ENCODE results near the gene KRTAP1-4. TPM values are rescaled to one million over a fixed set of nuclear protein-coding genes. Genes with fewer than 3 reads are reported as not detected.

The KRTAP1-4 gene
- total RNA-seq, 2 experiments from 2014 or later: not detected

GRCh38 chr17:40984226-40984625 lies 45.8 kb downstream of the KRTAP1-4 start, which contains the start of gene KRT40:
Gene KRT40, minus strand, starts transcription at chr17:40984326. Its CDS starts 53 bp downstream, at chr17:40984273.
- H3K9me3 Mint-ChIP-seq: no peaks in the 10 kb centered on the region
- H3K4me1 Mint-ChIP-seq: no peaks in the 10 kb centered on the region
- CTCF ChIA-PET: no interaction called here
- DNase-seq: no peak
- H3K27ac Mint-ChIP-seq: no peak within 1 kb of the TSS
- POLR2A ChIA-PET: no interaction called here
- peaks cover 27% of the 10 kb centered on the region for H3K27me3 Mint-ChIP-seq
- no peak within 1 kb of the TSS for H3K4me3 Mint-ChIP-seq
- no peaks in the 10 kb centered on the region for H3K36me3 Mint-ChIP-seq (ENCODE audit: low read depth)

GRCh38 chr17:40981115-40981514 lies 48.9 kb downstream of the KRTAP1-4 start:
- DNase-seq: no peak
- Mint-ChIP-seq H3K27me3 (peaks cover 19% of the 10 kb centered on the region), H3K27ac (no peak overlapping the region), H3K4me3 (no peak overlapping the region), H3K9me3 (no peaks in the 10 kb centered on the region), H3K4me1 (no peaks in the 10 kb centered on the region), H3K36me3 (ENCODE audit: low read depth) (no peaks in the 10 kb centered on the region)
- ChIA-PET CTCF (no interaction called here), POLR2A (no interaction called here)

- CTCF ChIA-PET: no interaction called here
- H3K4me3 Mint-ChIP-seq: no peak overlapping the region
Observed at GRCh38 chr17:40980596-40980995, 49.4 kb downstream of the KRTAP1-4 start.

GRCh38 chr17:40980117-40980516 lies 49.9 kb downstream of the KRTAP1-4 start:
- no peaks in the 10 kb centered on the region for H3K36me3 Mint-ChIP-seq (ENCODE audit: low read depth)
- DNase-seq: no peak
- H3K27ac Mint-ChIP-seq: no peak overlapping the region
- CTCF ChIA-PET: no interaction called here
- POLR2A ChIA-PET: no interaction called here
- no peak overlapping the region for H3K4me3 Mint-ChIP-seq
- H3K27me3 Mint-ChIP-seq: peaks cover 21% of the 10 kb centered on the region
- H3K4me1 Mint-ChIP-seq: no peaks in the 10 kb centered on the region
- H3K9me3 Mint-ChIP-seq: no peaks in the 10 kb centered on the region

More at GRCh38 chr17:40980596-40980995, 49.4 kb downstream of the KRTAP1-4 start:
- Mint-ChIP-seq H3K27ac (no peak overlapping the region), H3K27me3 (peaks cover 17% of the 10 kb centered on the region), H3K4me1 (no peaks in the 10 kb centered on the region), H3K36me3 (ENCODE audit: low read depth) (no peaks in the 10 kb centered on the region), H3K9me3 (no peaks in the 10 kb centered on the region)
- POLR2A ChIA-PET: no interaction called here
- no peak for DNase-seq

Other genes with a start within 250 kb of the KRTAP1-4 start
- gene KRT27, start 247.6 kb downstream of the KRTAP1-4 start, total RNA-seq: not detected
- not detected for gene KRT28, start 230.2 kb downstream of the KRTAP1-4 start, total RNA-seq
- gene KRT10, start 207.6 kb downstream of the KRTAP1-4 start, total RNA-seq: 10 to 100 TPM; 20.7 to 22.0 TPM
- gene KRT12, start 163.0 kb downstream of the KRTAP1-4 start, total RNA-seq: not detected
- not detected for gene KRT20, start 145.0 kb downstream of the KRTAP1-4 start, total RNA-seq
- gene KRT23, start 92.5 kb downstream of the KRTAP1-4 start, total RNA-seq: not detected
- not detected for gene KRT39, start 63.2 kb downstream of the KRTAP1-4 start, total RNA-seq
- gene KRT40, start 45.9 kb downstream of the KRTAP1-4 start, total RNA-seq: not detected
- gene KRTAP3-3, start 36.0 kb downstream of the KRTAP1-4 start, total RNA-seq: not detected
- gene KRTAP3-2, start 30.3 kb downstream of the KRTAP1-4 start, total RNA-seq: not detected
- gene KRTAP3-1, start 21.1 kb downstream of the KRTAP1-4 start, total RNA-seq: not detected
- not detected for gene KRTAP1-5, start 3.0 kb downstream of the KRTAP1-4 start, total RNA-seq
- not detected for gene KRTAP1-3, start 4.7 kb upstream of the KRTAP1-4 start, total RNA-seq
- gene KRTAP1-1, start 11.3 kb upstream of the KRTAP1-4 start, total RNA-seq: not detected
- not detected for gene KRTAP2-1, start 17.1 kb upstream of the KRTAP1-4 start, total RNA-seq
- gene KRTAP2-2, start 25.0 kb upstream of the KRTAP1-4 start, total RNA-seq: not detected
- not detected for gene KRTAP2-3, start 29.9 kb upstream of the KRTAP1-4 start, total RNA-seq
- gene KRTAP2-4, start 35.7 kb upstream of the KRTAP1-4 start, total RNA-seq: not detected
- gene KRTAP4-7, start 54.0 kb upstream of the KRTAP1-4 start, total RNA-seq: not detected
- gene KRTAP4-8, start 67.9 kb upstream of the KRTAP1-4 start, total RNA-seq: not detected
- gene KRTAP4-16, start 72.0 kb upstream of the KRTAP1-4 start, total RNA-seq: not detected
- gene KRTAP4-9, start 75.2 kb upstream of the KRTAP1-4 start, total RNA-seq: not detected
- not detected for gene KRTAP4-11, start 88.2 kb upstream of the KRTAP1-4 start, total RNA-seq
- not detected for gene KRTAP4-12, start 94.0 kb upstream of the KRTAP1-4 start, total RNA-seq
- gene KRTAP4-6, start 110.3 kb upstream of the KRTAP1-4 start, total RNA-seq: not detected
- not detected for gene KRTAP4-5, start 119.6 kb upstream of the KRTAP1-4 start, total RNA-seq
- not detected for gene KRTAP4-4, start 130.6 kb upstream of the KRTAP1-4 start, total RNA-seq
- gene KRTAP4-3, start 138.0 kb upstream of the KRTAP1-4 start, total RNA-seq: not detected
- not detected for gene KRTAP4-2, start 148.0 kb upstream of the KRTAP1-4 start, total RNA-seq
- gene KRTAP4-1, start 154.7 kb upstream of the KRTAP1-4 start, total RNA-seq: not detected
- gene KRTAP9-1, start 159.7 kb upstream of the KRTAP1-4 start, total RNA-seq: not detected
- not detected for gene KRTAP9-2, start 196.5 kb upstream of the KRTAP1-4 start, total RNA-seq
- not detected for gene KRTAP9-3, start 202.3 kb upstream of the KRTAP1-4 start, total RNA-seq
- not detected for gene KRTAP9-8, start 207.8 kb upstream of the KRTAP1-4 start, total RNA-seq
- gene KRTAP9-4, start 219.5 kb upstream of the KRTAP1-4 start, total RNA-seq: not detected
- gene KRTAP9-9, start 225.2 kb upstream of the KRTAP1-4 start, total RNA-seq: not detected
- gene KRTAP9-6, start 235.2 kb upstream of the KRTAP1-4 start, total RNA-seq: not detected
- gene KRTAP9-7, start 245.5 kb upstream of the KRTAP1-4 start, total RNA-seq: not detected

All from activated CD4-positive, alpha-beta memory T cell treated with anti-CD3 and anti-CD28 coated beads, Interleukin-2, amount 10 ng/mL, durations not matched to agents 7 days and 5 days (primary cell).